NT2/D1 (cell line): ENCODE results near the gene GARRE1.
"Not testable (repeated sequence)": the region's sequence is repeated elsewhere in the genome, so short reads cannot be mapped to it uniquely, and the experiment has no call there.

ENCODE experiments used
- DNase-seq: peaks from one replicate; pipeline ENCODE4 v3.0.0-alpha.2; 2011; ENCODE audit warnings: low read depth, low spot score
- H3K27me3 ChIP-seq: 2 replicates; pipeline ENCODE4 v1.6.0; 2011; ENCODE audit warnings: mild to moderate bottlenecking; ENCODE audit not compliant: insufficient read length, insufficient read depth
- H3K36me3 ChIP-seq: 2 replicates; pipeline ENCODE4 v1.6.1; 2011; ENCODE audit warnings: mild to moderate bottlenecking, low read length, mixed read lengths; ENCODE audit not compliant: insufficient read depth, insufficient read length
- H3K4me1 ChIP-seq: 2 replicates; pipeline ENCODE4 v1.5.1; 2011; ENCODE audit not compliant: insufficient read depth, insufficient read length
- H3K4me3 ChIP-seq: 2 replicates; pipeline ENCODE4 v1.5.1; 2011; ENCODE audit warnings: low read depth; ENCODE audit not compliant: insufficient read length
- H3K9ac ChIP-seq: 2 replicates; pipeline ENCODE4 v1.6.0; 2011; ENCODE audit warnings: low read depth; ENCODE audit not compliant: insufficient read length
- H3K9me3 ChIP-seq: 2 replicates; pipeline ENCODE4 v1.5.1; 2011; ENCODE audit warnings: mild to moderate bottlenecking, low read length; ENCODE audit not compliant: insufficient read depth
- SUZ12 ChIP-seq: IDR thresholded peaks from 2 replicates; pipeline ENCODE4 v1.6.1; 2011; ENCODE audit not compliant: insufficient read length, insufficient read depth; ENCODE audit errors: extremely low read depth
- YY1 ChIP-seq: IDR thresholded peaks from 2 replicates; pipeline ENCODE4 v1.6.1; 2011; ENCODE audit not compliant: insufficient read length, insufficient read depth
- ZNF274 ChIP-seq: IDR thresholded peaks from 2 replicates; pipeline ENCODE4 v1.6.1; 2011; ENCODE audit warnings: mild to moderate bottlenecking, low read depth, low read length

Gene GARRE1, protein sequence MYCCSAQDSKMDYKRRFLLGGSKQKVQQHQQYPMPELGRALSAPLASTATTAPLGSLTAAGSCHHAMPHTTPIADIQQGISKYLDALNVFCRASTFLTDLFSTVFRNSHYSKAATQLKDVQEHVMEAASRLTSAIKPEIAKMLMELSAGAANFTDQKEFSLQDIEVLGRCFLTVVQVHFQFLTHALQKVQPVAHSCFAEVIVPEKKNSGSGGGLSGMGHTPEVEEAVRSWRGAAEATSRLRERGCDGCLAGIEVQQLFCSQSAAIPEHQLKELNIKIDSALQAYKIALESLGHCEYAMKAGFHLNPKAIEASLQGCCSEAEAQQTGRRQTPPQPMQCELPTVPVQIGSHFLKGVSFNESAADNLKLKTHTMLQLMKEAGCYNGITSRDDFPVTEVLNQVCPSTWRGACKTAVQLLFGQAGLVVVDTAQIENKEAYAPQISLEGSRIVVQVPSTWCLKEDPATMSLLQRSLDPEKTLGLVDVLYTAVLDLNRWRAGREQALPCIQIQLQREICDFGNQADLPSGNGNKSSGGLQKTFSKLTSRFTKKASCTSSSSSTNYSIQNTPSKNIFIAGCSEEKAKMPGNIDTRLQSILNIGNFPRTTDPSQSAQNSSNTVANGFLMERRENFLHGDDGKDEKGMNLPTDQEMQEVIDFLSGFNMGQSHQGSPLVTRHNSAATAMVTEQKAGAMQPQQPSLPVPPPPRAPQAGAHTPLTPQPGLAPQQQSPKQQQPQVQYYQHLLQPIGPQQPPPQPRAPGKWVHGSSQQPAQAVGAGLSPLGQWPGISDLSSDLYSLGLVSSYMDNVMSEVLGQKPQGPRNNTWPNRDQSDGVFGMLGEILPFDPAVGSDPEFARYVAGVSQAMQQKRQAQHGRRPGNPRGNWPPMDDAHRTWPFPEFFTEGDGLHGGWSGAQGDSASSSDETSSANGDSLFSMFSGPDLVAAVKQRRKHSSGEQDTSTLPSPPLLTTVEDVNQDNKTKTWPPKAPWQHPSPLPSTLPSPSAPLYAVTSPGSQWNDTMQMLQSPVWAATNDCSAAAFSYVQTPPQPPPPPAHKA (N-terminal part only)

DNA sequence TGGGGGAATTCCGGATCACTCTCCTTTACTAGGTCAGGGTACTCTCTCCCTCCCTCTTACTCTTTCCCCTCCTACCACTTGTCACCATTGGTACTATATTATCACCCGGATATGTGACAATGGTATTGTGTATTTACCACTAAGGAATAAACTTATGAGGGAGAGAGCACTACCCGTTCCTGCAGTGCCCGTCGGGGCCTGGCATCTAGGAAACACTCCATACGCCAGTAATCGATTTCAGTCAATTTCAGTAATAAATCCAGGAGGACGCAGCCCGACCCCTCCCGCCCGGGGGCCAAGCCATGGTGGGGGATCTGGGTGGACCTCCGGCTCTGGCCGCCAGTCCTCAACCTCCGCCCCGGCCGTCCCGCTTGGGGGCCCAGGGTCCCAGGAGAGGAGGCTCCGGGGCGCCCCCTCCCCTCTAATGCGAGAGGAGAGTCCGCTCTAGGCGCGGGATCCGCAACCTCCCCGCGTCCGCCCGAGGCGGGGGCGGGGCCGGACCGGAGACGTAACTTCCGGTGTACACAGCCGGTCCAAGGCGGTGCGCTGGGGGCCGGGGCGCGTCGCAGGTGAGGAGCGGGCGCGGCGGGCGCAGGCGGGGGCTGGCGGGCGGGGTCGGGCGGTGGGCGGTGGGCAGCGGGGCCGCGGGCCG is at the start of gene GARRE1:
Gene GARRE1, plus strand, starts transcription at position 509 of the 652 bp plus-strand sequence. CDS start 45,920 bp downstream, outside the sequence.
- Histone ChIP-seq H3K4me3 (peak within 1 kb of the TSS; percentile 65), H3K4me1 (no peaks in the 10 kb centered on the region), H3K27me3 (no peaks in the 10 kb centered on the region), H3K9ac (peak within 1 kb of the TSS; percentile 81), H3K36me3 (no peaks in the 10 kb centered on the region), H3K9me3 (no peaks in the 10 kb centered on the region)
- peak; percentile 59 for DNase-seq
- TF ChIP-seq ZNF274 (no peak), SUZ12 (no peak), YY1 (no peak)

DNA sequence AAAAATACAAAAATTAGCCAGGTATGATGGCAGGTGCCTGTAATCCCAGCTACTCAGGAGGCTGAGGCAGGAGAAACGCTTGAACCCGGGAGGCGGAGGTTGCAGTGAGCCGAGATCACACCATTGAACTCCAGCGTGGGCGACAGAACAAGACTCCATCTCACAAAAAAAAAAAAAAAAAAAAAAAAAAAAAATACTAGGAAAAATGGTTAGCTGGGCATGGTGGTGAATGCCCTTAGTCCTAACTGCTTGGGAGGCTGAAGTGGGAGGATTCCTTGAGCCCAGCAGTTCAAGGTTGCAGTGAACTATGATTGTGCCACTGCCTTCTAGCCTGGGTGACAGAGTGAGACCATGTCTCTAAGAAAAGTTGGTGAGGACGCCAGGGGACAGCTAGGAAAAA is 49.0 kb upstream of the GARRE1 start:
- peaks cover 44% of the 10 kb centered on the region for H3K36me3 ChIP-seq
- DNase-seq = not testable (repeated sequence)

DNA sequence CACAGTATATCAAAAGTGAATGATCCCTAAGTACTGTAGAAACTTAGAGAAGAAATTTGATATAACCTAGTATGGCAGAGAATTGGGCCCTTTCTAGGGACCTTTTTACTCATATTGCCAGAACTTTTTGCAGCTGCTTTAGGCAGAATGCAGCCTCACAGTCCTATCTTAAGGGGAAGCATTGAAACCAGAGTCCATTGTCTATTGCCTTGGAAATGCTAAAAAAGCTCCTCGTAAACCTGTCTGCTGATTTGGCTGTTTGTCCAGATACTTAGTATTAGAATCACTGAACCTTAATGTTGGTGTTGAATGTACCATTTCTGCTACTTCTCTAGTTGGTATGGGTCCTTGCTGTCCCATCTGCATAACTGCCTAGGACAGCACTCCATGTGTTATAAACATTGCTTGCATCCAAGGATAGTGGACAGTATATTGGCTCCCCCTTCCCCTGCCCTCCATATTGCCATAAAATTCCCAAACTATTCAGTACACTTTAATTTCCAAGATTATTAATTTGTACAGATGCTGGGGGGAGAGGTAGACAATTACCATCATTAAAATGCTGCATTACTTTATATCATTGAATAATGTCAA is 46.0 kb upstream of the GARRE1 start:
- Histone ChIP-seq H3K9ac (no peak overlapping the region), H3K9me3 (no peaks in the 10 kb centered on the region), H3K27me3 (no peaks in the 10 kb centered on the region), H3K4me1 (no peaks in the 10 kb centered on the region), H3K4me3 (no peak overlapping the region), H3K36me3 (peaks cover 42% of the 10 kb centered on the region)
- TF ChIP-seq YY1 (no peak), ZNF274 (no peak), SUZ12 (no peak)
- no peak for DNase-seq

More for the DNA sequence above, 49.0 kb upstream of the GARRE1 start:
- H3K9ac ChIP-seq, H3K4me3 ChIP-seq, H3K27me3 ChIP-seq, H3K4me1 ChIP-seq, H3K9me3 ChIP-seq: not testable (repeated sequence)

- TF ChIP-seq ZNF274 (no peak), YY1 (no peak), SUZ12 (no peak)
- no peak overlapping the region for H3K9ac ChIP-seq
- no peak overlapping the region for H3K4me3 ChIP-seq
- no peaks in the 10 kb centered on the region for H3K27me3 ChIP-seq
- no peaks in the 10 kb centered on the region for H3K9me3 ChIP-seq
- H3K36me3 ChIP-seq = peaks cover 50% of the 10 kb centered on the region
- no peak for DNase-seq
- no peaks in the 10 kb centered on the region for H3K4me1 ChIP-seq
Observed at GRCh38 chr19:34209726-34210125, 44.6 kb upstream of the GARRE1 start.

- Histone ChIP-seq H3K4me1 (no peaks in the 10 kb centered on the region), H3K27me3 (no peaks in the 10 kb centered on the region), H3K9ac (no peak overlapping the region), H3K4me3 (no peak overlapping the region), H3K9me3 (no peaks in the 10 kb centered on the region), H3K36me3 (peaks cover 53% of the 10 kb centered on the region)
- no peak for DNase-seq
- TF ChIP-seq ZNF274 (no peak), YY1 (no peak), SUZ12 (no peak)
Observed at GRCh38 chr19:34213283-34213682, 41.1 kb upstream of the GARRE1 start.

DNA sequence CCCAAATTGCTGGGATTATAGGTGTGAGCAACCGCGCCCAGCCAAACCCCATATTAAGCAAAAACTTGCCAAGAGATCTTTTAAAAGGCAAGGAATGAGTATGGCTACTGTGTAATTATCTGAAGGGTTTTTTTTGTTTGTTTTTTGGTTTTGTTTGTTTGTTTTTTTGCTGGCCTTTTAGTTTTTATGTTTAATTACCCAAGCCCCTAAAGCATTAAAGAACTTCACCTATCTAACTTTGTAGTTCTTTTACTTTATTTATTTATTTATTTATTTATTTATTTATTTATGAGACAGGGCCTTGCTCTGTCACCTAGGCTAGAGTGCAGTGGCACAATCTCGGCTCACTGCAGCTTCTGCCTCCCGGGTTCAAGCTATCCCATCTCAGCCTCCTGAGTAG is 40.3 kb upstream of the GARRE1 start:
- Histone ChIP-seq H3K27me3 (no peaks in the 10 kb centered on the region), H3K4me3 (no peak overlapping the region), H3K4me1 (no peaks in the 10 kb centered on the region), H3K9ac (no peak overlapping the region), H3K36me3 (peaks cover 50% of the 10 kb centered on the region), H3K9me3 (no peaks in the 10 kb centered on the region)
- DNase-seq = no peak
- TF ChIP-seq YY1 (no peak), SUZ12 (no peak), ZNF274 (no peak)
